ENCODE data around the gene CDCA4. TPM values are rescaled to one million over a fixed set of nuclear protein-coding genes. Genes with fewer than 3 reads are reported as not detected.
A peak's percentile ranks its signal among the peaks of the same experiment; 100 is the strongest.

CDCA4 gene
- total RNA-seq, 1 donor from 2014 or later: 21.5 TPM

- Mint-ChIP-seq H3K36me3 (ENCODE audit: insufficient read depth) (no peaks in the 10 kb centered on the region), H3K27me3 (peaks cover 12% of the 10 kb centered on the region), H3K4me3 (ENCODE audit: low read depth) (no peak overlapping the region), H3K4me1 (ENCODE audit: low read depth) (peaks cover 8% of the 10 kb centered on the region), H3K9me3 (ENCODE audit: low read depth) (no peaks in the 10 kb centered on the region), H3K27ac (no peak overlapping the region)
- no peak for TF ChIP-seq CTCF (IDR thresholded peaks at IDR 0.05; ENCODE audit: unreplicated experiment)
- no peak for DNase-seq (ENCODE audit: low spot score, unreplicated experiment)
Measured at GRCh38 chr14:105055334-105055733, 34.5 kb upstream of the CDCA4 start.

- no peak for DNase-seq (ENCODE audit: low spot score, unreplicated experiment)
- no peaks in the 10 kb centered on the region for H3K9me3 Mint-ChIP-seq (ENCODE audit: low read depth)
- no peak for TF ChIP-seq CTCF (IDR thresholded peaks at IDR 0.05; ENCODE audit: unreplicated experiment)
- no peaks in the 10 kb centered on the region for H3K36me3 Mint-ChIP-seq (ENCODE audit: insufficient read depth)
- H3K27me3 Mint-ChIP-seq: peaks cover 12% of the 10 kb centered on the region
- H3K4me1 Mint-ChIP-seq (ENCODE audit: low read depth): peaks cover 3% of the 10 kb centered on the region
- H3K4me3 Mint-ChIP-seq (ENCODE audit: low read depth): no peak overlapping the region
- no peak overlapping the region for H3K27ac Mint-ChIP-seq
Measured at GRCh38 chr14:105053996-105054395, 33.1 kb upstream of the CDCA4 start.

GRCh38 chr14:105053421-105053820 lies 32.5 kb upstream of the CDCA4 start:
- Mint-ChIP-seq H3K9me3 (ENCODE audit: low read depth) (no peaks in the 10 kb centered on the region), H3K4me1 (ENCODE audit: low read depth) (peaks cover 3% of the 10 kb centered on the region)
- TF ChIP-seq CTCF (IDR thresholded peaks at IDR 0.05; ENCODE audit: unreplicated experiment): no peak

GRCh38 chr14:105052110-105052458 lies 31.2 kb upstream of the CDCA4 start:
- H3K27me3 Mint-ChIP-seq: peaks cover 12% of the 10 kb centered on the region
- H3K36me3 Mint-ChIP-seq (ENCODE audit: insufficient read depth): no peaks in the 10 kb centered on the region
- no peaks in the 10 kb centered on the region for H3K9me3 Mint-ChIP-seq (ENCODE audit: low read depth)
- H3K4me3 Mint-ChIP-seq (ENCODE audit: low read depth): no peak overlapping the region
- peaks cover 3% of the 10 kb centered on the region for H3K4me1 Mint-ChIP-seq (ENCODE audit: low read depth)
- DNase-seq (ENCODE audit: low spot score, unreplicated experiment): no peak
- TF ChIP-seq CTCF (IDR thresholded peaks at IDR 0.05; ENCODE audit: unreplicated experiment): no peak
- peak overlapping the region; percentile 9 for H3K27ac Mint-ChIP-seq

More at GRCh38 chr14:105053421-105053820, 32.5 kb upstream of the CDCA4 start:
- no peaks in the 10 kb centered on the region for H3K36me3 Mint-ChIP-seq (ENCODE audit: insufficient read depth)
- H3K27ac Mint-ChIP-seq: no peak overlapping the region
- no peak for DNase-seq (ENCODE audit: low spot score, unreplicated experiment)
- H3K27me3 Mint-ChIP-seq: peaks cover 12% of the 10 kb centered on the region
- no peak overlapping the region for H3K4me3 Mint-ChIP-seq (ENCODE audit: low read depth)

- no peaks in the 10 kb centered on the region for H3K36me3 Mint-ChIP-seq (ENCODE audit: insufficient read depth)
- TF ChIP-seq CTCF (IDR thresholded peaks at IDR 0.05; ENCODE audit: unreplicated experiment): no peak
- H3K27me3 Mint-ChIP-seq: peaks cover 12% of the 10 kb centered on the region
- no peak overlapping the region for H3K4me3 Mint-ChIP-seq (ENCODE audit: low read depth)
- H3K4me1 Mint-ChIP-seq (ENCODE audit: low read depth): peaks cover 3% of the 10 kb centered on the region
- H3K9me3 Mint-ChIP-seq (ENCODE audit: low read depth): no peaks in the 10 kb centered on the region
- peak overlapping the region; percentile 9 for H3K27ac Mint-ChIP-seq
- DNase-seq (ENCODE audit: low spot score, unreplicated experiment): no peak
Measured at GRCh38 chr14:105051182-105052109, 30.6 kb upstream of the CDCA4 start.

Data from progenitor cell of endocrine pancreas (in vitro differentiated cells).